IMR-90 (cell line): ENCODE measurements around the gene HEY2. TPM values are rescaled to one million over a fixed set of nuclear protein-coding genes. Genes with fewer than 3 reads are reported as not detected.
A peak's percentile ranks its signal among the peaks of the same experiment; 100 is the strongest.

Source experiments
- ATAC-seq: fragments of 200-7000 bp; cut with Tn5 transposase; 2 replicates; pipeline ENCODE4 v1.9.1; 2020; ENCODE audit warnings: low read depth, mild to moderate bottlenecking, moderate library complexity
- BruUV-seq: library from RNA; stranded (reverse); fragments of 400-500 nt; replicated peaks from 2 replicates; lab custom pipeline; 2021; lab: Mats Ljungman, UMichigan
- CTCF ChIA-PET: fragments of 300-600 bp; formaldehyde crosslinking; extraction: SDS; loops from one replicate; lab custom pipeline; 2021; ENCODE audit warnings: antibody characterized with exemption; lab: Yijun Ruan, JAX
- POLR2A ChIA-PET: fragments of 300-600 bp; sonication (Branson Sonifier 250); formaldehyde crosslinking; loops from one replicate; lab custom pipeline; 2022; ENCODE audit warnings: antibody characterized with exemption; ENCODE audit not compliant: unreplicated experiment; lab: Charles Lee
- DNase-seq: peaks from one replicate; pipeline ENCODE4 v3.0.0; 2013
- H2AFZ ChIP-seq: replicated peaks from 2 replicates; pipeline ENCODE3; 2013; ENCODE audit warnings: low read length, mild to moderate bottlenecking; ENCODE audit not compliant: poor library complexity
- H2AK5ac ChIP-seq: 2 replicates; pipeline ENCODE4 v1.6.1; 2013; ENCODE audit warnings: low read depth, low read length, inconsistent platforms
- H2AK9ac ChIP-seq: replicated peaks from 2 replicates; pipeline ENCODE3; 2013; ENCODE audit warnings: mild to moderate bottlenecking, low read depth, low read length, moderate library complexity; ENCODE audit not compliant: poor library complexity
- H2BK120ac ChIP-seq: 2 replicates; pipeline ENCODE4 v1.6.1; 2013; ENCODE audit warnings: low read depth, low read length, inconsistent platforms
- H2BK15ac ChIP-seq: 3 replicates; pipeline ENCODE4 v1.6.1; 2013; ENCODE audit warnings: low read depth, low read length, inconsistent platforms
- H2BK20ac ChIP-seq: 2 replicates; pipeline ENCODE4 v1.6.1; 2013; ENCODE audit warnings: low read depth, mild to moderate bottlenecking, inconsistent platforms, low read length, moderate library complexity
- H2BK5ac ChIP-seq: 2 replicates; pipeline ENCODE4 v1.6.1; 2013; ENCODE audit warnings: mild to moderate bottlenecking, low read depth, low read length, inconsistent platforms; ENCODE audit not compliant: poor library complexity, severe bottlenecking
- H3K14ac ChIP-seq: replicated peaks from 2 replicates; pipeline ENCODE4 v1.6.1; 2013; ENCODE audit warnings: low read depth, low read length, inconsistent platforms
- H3K18ac ChIP-seq: 2 replicates; pipeline ENCODE4 v1.6.1; 2013; ENCODE audit warnings: low read depth, low read length, control low read depth
- H3K23ac ChIP-seq: 2 replicates; pipeline ENCODE4 v1.6.1; 2013; ENCODE audit warnings: low read depth, low read length, inconsistent platforms
- H3K27ac ChIP-seq: 2 replicates; pipeline ENCODE4 v1.5.1; 2013; ENCODE audit warnings: mild to moderate bottlenecking, control low read depth, low read length; ENCODE audit not compliant: insufficient read depth
- H3K27me3 ChIP-seq: 2 replicates; pipeline ENCODE4 v1.6.1; 2013; ENCODE audit warnings: low read length; ENCODE audit not compliant: control insufficient read depth, insufficient read depth
- H3K36me3 ChIP-seq: 2 replicates; pipeline ENCODE4 v1.6.1; 2013; ENCODE audit warnings: low read length, mixed read lengths; ENCODE audit not compliant: control insufficient read depth, insufficient read depth
- H3K4ac ChIP-seq: 2 replicates; pipeline ENCODE4 v1.6.1; 2013; ENCODE audit warnings: low read depth, low read length, inconsistent platforms
- H3K4me1 ChIP-seq: 2 replicates; pipeline ENCODE4 v1.6.1; 2013; ENCODE audit warnings: low read length, mixed read lengths; ENCODE audit not compliant: control insufficient read depth, insufficient read depth
- H3K4me2 ChIP-seq: 2 replicates; pipeline ENCODE4 v1.6.1; 2013; ENCODE audit warnings: low read depth, mild to moderate bottlenecking, control low read depth, low read length, moderate library complexity
- H3K4me3 ChIP-seq: 2 replicates; pipeline ENCODE4 v1.5.1; 2013; ENCODE audit warnings: low read depth, mild to moderate bottlenecking, control low read depth, low read length, moderate library complexity; ENCODE audit not compliant: insufficient read depth
- H3K56ac ChIP-seq: 2 replicates; pipeline ENCODE4 v1.6.1; 2013; ENCODE audit warnings: low read length, inconsistent platforms; ENCODE audit not compliant: insufficient read depth; ENCODE audit errors: extremely low read depth
- H3K79me1 ChIP-seq, 2 experiments: 2 replicates each; pipeline ENCODE4 v1.6.1; 2013; ENCODE audit warnings: low read length in 2 of 2, inconsistent platforms in 1 of 2, low read depth in 1 of 2
- H3K9ac ChIP-seq: 2 replicates; pipeline ENCODE4 v1.6.1; 2013; ENCODE audit warnings: low read depth, low read length, control low read depth
- H3K9me1 ChIP-seq: 2 replicates; pipeline ENCODE4 v1.6.1; 2013; ENCODE audit warnings: low read length, inconsistent platforms; ENCODE audit not compliant: insufficient read depth
- H3K9me3 ChIP-seq: 2 replicates; pipeline ENCODE4 v1.6.1; 2013; ENCODE audit warnings: low read length; ENCODE audit not compliant: control insufficient read depth, insufficient read depth
- H4K20me1 ChIP-seq: 2 replicates; pipeline ENCODE4 v1.6.1; 2013; ENCODE audit warnings: low read length, inconsistent platforms; ENCODE audit not compliant: insufficient read depth
- H4K5ac ChIP-seq: 2 replicates; pipeline ENCODE4 v1.6.1; 2013; ENCODE audit warnings: mild to moderate bottlenecking, low read depth, low read length, control low read depth
- H4K8ac ChIP-seq, 2 experiments: 2 replicates each; pipeline ENCODE4 v1.6.1; 2013; ENCODE audit warnings: low read depth in 2 of 2, low read length in 2 of 2, control low read depth in 1 of 2, inconsistent platforms in 1 of 2
- H4K91ac ChIP-seq: 2 replicates; pipeline ENCODE4 v1.6.1; 2013; ENCODE audit warnings: low read depth, low read length, inconsistent platforms; ENCODE audit not compliant: insufficient read depth
- BHLHE40 ChIP-seq: fragments of 150-350 bp; IDR thresholded peaks from 2 replicates; pipeline ENCODE4 v1.6.1; 2016; ENCODE audit warnings: mild to moderate bottlenecking, low read depth, low read length
- CEBPB ChIP-seq: IDR thresholded peaks from 2 replicates; pipeline ENCODE4 v1.6.1; 2012; ENCODE audit warnings: low read depth, low read length, improper control_type of control experiment
- CHD1 ChIP-seq: IDR thresholded peaks from 2 replicates; pipeline ENCODE4 v1.6.1; 2012; ENCODE audit warnings: low read depth, low read length, improper control_type of control experiment
- MAFK ChIP-seq: IDR thresholded peaks from 2 replicates; pipeline ENCODE4 v1.6.1; 2012; ENCODE audit warnings: low read depth, low read length, improper control_type of control experiment
- MAZ ChIP-seq: IDR thresholded peaks from 2 replicates; pipeline ENCODE4 v1.6.1; 2012; ENCODE audit warnings: low read depth, mild to moderate bottlenecking, low read length, improper control_type of control experiment, moderate library complexity, borderline replicate concordance
- MXI1 ChIP-seq: IDR thresholded peaks from 2 replicates; pipeline ENCODE4 v1.6.1; 2012; ENCODE audit warnings: low read depth, mild to moderate bottlenecking, low read length, moderate library complexity, borderline replicate concordance
- POLR2A ChIP-seq: IDR thresholded peaks from 2 replicates; pipeline ENCODE4 v1.6.1; 2012; ENCODE audit warnings: mild to moderate bottlenecking, low read depth, low read length
- RAD21 ChIP-seq: IDR thresholded peaks from 2 replicates; pipeline ENCODE4 v1.6.1; 2012; ENCODE audit warnings: low read length, improper control_type of control experiment
- RCOR1 ChIP-seq: IDR thresholded peaks from 2 replicates; pipeline ENCODE4 v1.6.1; 2012; ENCODE audit warnings: mild to moderate bottlenecking, low read length, improper control_type of control experiment; ENCODE audit not compliant: insufficient replicate concordance
- RFX5 ChIP-seq: IDR thresholded peaks from 2 replicates; pipeline ENCODE4 v1.8.0; 2012; ENCODE audit warnings: low read depth, mild to moderate bottlenecking, low read length, moderate library complexity
- WGBS, 2 experiments: methylation state at CpG; one replicate each; pipeline versions ENCODE4 v1.1.5 to v1.1.7; 2013; ENCODE audit warnings: missing lambda C conversion rate in 2 of 2; ENCODE audit not compliant: insufficient read length in 1 of 2; ENCODE audit errors: extremely low coverage in 2 of 2; 5-methylcytosine and 5-hydroxymethylcytosine counted together
- dilution Hi-C: fragments of 300-500 bp; cut with HindIII; formaldehyde crosslinking; loops from one replicate; pipeline ENCODE4 v1.14.3; 2018; ENCODE audit warnings: low sequenced_read_pairs; ENCODE audit not compliant: unreplicated experiment
- in situ Hi-C: fragments of 300-500 bp; cut with MboI; formaldehyde crosslinking; loops from 3 replicates; pipeline ENCODE4 v1.14.3; 2019; ENCODE audit warnings: low sequenced_read_pairs, inconsistent platforms, mixed read lengths
- intact Hi-C: fragments of 100-400 bp; cut with micrococcal nuclease; formaldehyde crosslinking; loops from 2 replicates; pipeline ENCODE4 v1.10.0; 2022
- polyA plus RNA-seq, 3 experiments: library from polyadenylated mRNA; depleted of rRNA; stranded (reverse); fragments of >200 nt; gene quantifications; 2 replicates each; pipeline ENCODE4 v1.2.3, GENCODE V29; 2012; ENCODE audit warnings: low replicate concordance in 1 of 3
- total RNA-seq: library from RNA; depleted of rRNA; stranded (reverse); fragments of >200 nt; gene quantifications from 2 replicates; pipeline ENCODE4 v1.2.3, GENCODE V29; 2012
- TF ChIP-seq, protein P1 (sequence below): conservative IDR thresholded peaks from 2 replicates; pipeline ENCODE4 v1.5.1; 2012; ENCODE audit warnings: mild to moderate bottlenecking, low read depth, low read length, improper control_type of control experiment
- TF ChIP-seq, protein P2 (sequence below): fragments of 150-350 bp; IDR thresholded peaks from 2 replicates; pipeline ENCODE4 v1.6.1; 2017; ENCODE audit warnings: mild to moderate bottlenecking, antibody characterized with exemption, low read length, low read depth
- TF ChIP-seq, protein P3 (sequence below): fragments of 150-350 bp; IDR thresholded peaks from 2 replicates; pipeline ENCODE4 v1.6.1; 2016; ENCODE audit warnings: low read depth, mild to moderate bottlenecking, low read length, moderate library complexity, borderline replicate concordance

The HEY2 gene
- total and polyA plus RNA-seq, 2 of the 4 experiments (the other 2 are of a cell fraction): not detected

DNA sequence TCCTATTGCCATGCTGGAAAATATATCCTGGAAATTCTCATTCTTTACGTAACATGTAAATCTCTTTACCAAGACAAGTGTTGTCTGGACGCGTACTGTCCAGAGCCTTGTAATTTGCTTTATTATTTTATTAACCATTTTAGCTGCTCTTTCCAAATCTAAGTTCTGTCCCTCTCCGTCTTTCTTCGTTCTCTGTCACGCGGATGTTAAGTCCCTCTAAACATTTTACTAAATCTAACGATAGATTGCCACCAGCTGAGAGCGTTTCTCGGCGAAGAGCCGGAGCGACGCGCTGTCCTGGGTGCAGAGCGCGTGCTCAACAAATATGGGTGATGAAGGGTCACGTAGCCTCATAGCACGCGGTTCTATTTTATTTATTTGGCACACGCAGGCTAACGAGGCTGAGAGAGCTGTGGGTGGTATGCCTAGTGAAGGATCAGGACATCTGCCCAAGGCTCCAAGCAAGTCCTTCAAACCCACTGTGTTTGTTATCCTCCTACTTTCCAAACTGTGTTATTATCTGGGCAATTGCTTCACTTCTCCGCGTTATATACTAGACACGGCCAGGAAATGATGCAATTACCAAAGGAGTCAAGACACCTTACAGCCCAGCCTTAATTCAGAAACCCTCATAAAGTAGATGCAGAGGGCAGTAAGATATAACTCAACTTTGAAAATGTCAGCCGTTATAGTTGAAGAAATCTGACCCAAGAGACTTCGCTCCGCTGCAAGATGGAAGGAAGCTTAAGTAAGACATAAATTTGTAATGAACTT lies 31.3 kb downstream of the HEY2 start:
- Histone ChIP-seq H2AK9ac (peak overlapping the region; percentile 45), H3K9ac (peak overlapping the region; percentile 71), H3K36me3 (no peaks in the 10 kb centered on the region), H3K9me1 (no peaks in the 10 kb centered on the region), H2BK120ac (peak overlapping the region; percentile 94), H3K4me2 (peak overlapping the region; percentile 94), H3K56ac (peak overlapping the region; percentile 80), H3K4ac (peak overlapping the region; percentile 94), H2BK15ac (peak overlapping the region; percentile 74; the same call in 2 of the 3 replicates), H4K20me1 (no peaks in the 10 kb centered on the region), H3K27me3 (peaks cover 2% of the 10 kb centered on the region; the same call in 1 of the 2 replicates), H3K4me1 (no peaks in the 10 kb centered on the region), H3K14ac (peak overlapping the region; percentile 98), H3K23ac (peak overlapping the region; percentile 97), H4K8ac (peak overlapping the region; percentile 11 to 87), H2BK20ac (peak overlapping the region; percentile 33), H2AK5ac (no peak overlapping the region; the same call in 1 of the 2 replicates), H2BK5ac (peak overlapping the region; percentile 93), H3K9me3 (no peaks in the 10 kb centered on the region), H3K4me3 (peak overlapping the region; percentile 59), H4K91ac (peak overlapping the region; percentile 86), H4K5ac (peak overlapping the region; percentile 25), H3K79me1 (peaks cover 4% of the 10 kb centered on the region in 2 experiments; a peak in 1 of 4 replicates), H3K18ac (peak overlapping the region; percentile 73), H3K27ac (peak overlapping the region; percentile 79), H2AFZ (peak overlapping the region; percentile 93)
- peak; percentile 82 for ATAC-seq
- no TSS peak for BruUV-seq
- dilution Hi-C loops (no loop called here), intact Hi-C loops (loop anchor here (2.0 kb wide), 1 partner anchor 194 kb away; no protein-coding TSS in a partner anchor), in situ Hi-C loops (no loop called here)
- peak; percentile 78 for DNase-seq
- POLR2A ChIA-PET: interaction anchor here (0.9 to 1.1 kb wide), 2 partner anchors 10 to 176 kb away, joined by 3 to 4 read pairs; partner anchors contain the start of gene NCOA7
- WGBS, 2 experiments: 0% methylated on average over 2 of the region's 28 CpGs; no CpG with 5 or more reads in 1 of the 2 experiments
- CTCF ChIA-PET: interaction anchor here (0.6 to 2.1 kb wide), 7 partner anchors 10 to 891 kb away, joined by 3 to 18 read pairs (median 5); partner anchors contain the start of gene NCOA7
- no peak for TF ChIP-seq RAD21
- no peak for TF ChIP-seq MAFK
- TF ChIP-seq, protein P1, sequence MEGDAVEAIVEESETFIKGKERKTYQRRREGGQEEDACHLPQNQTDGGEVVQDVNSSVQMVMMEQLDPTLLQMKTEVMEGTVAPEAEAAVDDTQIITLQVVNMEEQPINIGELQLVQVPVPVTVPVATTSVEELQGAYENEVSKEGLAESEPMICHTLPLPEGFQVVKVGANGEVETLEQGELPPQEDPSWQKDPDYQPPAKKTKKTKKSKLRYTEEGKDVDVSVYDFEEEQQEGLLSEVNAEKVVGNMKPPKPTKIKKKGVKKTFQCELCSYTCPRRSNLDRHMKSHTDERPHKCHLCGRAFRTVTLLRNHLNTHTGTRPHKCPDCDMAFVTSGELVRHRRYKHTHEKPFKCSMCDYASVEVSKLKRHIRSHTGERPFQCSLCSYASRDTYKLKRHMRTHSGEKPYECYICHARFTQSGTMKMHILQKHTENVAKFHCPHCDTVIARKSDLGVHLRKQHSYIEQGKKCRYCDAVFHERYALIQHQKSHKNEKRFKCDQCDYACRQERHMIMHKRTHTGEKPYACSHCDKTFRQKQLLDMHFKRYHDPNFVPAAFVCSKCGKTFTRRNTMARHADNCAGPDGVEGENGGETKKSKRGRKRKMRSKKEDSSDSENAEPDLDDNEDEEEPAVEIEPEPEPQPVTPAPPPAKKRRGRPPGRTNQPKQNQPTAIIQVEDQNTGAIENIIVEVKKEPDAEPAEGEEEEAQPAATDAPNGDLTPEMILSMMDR: no peak
- no peak for TF ChIP-seq MAZ
- TF ChIP-seq, protein P2, sequence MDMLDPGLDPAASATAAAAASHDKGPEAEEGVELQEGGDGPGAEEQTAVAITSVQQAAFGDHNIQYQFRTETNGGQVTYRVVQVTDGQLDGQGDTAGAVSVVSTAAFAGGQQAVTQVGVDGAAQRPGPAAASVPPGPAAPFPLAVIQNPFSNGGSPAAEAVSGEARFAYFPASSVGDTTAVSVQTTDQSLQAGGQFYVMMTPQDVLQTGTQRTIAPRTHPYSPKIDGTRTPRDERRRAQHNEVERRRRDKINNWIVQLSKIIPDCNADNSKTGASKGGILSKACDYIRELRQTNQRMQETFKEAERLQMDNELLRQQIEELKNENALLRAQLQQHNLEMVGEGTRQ: 0 out of 2 replicates have a peak, but pooled peaks have one; percentile 21
- peak; percentile 88 for TF ChIP-seq MXI1
- TF ChIP-seq RCOR1: no peak
- TF ChIP-seq POLR2A: peak; percentile 80
- TF ChIP-seq, protein P3, sequence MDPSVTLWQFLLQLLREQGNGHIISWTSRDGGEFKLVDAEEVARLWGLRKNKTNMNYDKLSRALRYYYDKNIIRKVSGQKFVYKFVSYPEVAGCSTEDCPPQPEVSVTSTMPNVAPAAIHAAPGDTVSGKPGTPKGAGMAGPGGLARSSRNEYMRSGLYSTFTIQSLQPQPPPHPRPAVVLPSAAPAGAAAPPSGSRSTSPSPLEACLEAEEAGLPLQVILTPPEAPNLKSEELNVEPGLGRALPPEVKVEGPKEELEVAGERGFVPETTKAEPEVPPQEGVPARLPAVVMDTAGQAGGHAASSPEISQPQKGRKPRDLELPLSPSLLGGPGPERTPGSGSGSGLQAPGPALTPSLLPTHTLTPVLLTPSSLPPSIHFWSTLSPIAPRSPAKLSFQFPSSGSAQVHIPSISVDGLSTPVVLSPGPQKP: no peak
- peak; percentile 98 for TF ChIP-seq CEBPB
- no peak for TF ChIP-seq CHD1
- TF ChIP-seq RFX5: no peak
- peak; percentile 71 for TF ChIP-seq BHLHE40
